Inflammatory macrophage treated with lipopolysaccharide for 1 hour (primary cell): ENCODE data around the gene FER.
A peak's percentile ranks its signal among the peaks of the same experiment; 100 is the strongest.
"Not testable (repeated sequence)": the region's sequence is repeated elsewhere in the genome, so short reads cannot be mapped to it uniquely, and the experiment has no call there.

Source experiments
- DNase-seq, 2 donors: peaks; one replicate each; pipeline ENCODE4 v3.0.0-alpha.2; 2020 to 2022

The FER gene

DNA sequence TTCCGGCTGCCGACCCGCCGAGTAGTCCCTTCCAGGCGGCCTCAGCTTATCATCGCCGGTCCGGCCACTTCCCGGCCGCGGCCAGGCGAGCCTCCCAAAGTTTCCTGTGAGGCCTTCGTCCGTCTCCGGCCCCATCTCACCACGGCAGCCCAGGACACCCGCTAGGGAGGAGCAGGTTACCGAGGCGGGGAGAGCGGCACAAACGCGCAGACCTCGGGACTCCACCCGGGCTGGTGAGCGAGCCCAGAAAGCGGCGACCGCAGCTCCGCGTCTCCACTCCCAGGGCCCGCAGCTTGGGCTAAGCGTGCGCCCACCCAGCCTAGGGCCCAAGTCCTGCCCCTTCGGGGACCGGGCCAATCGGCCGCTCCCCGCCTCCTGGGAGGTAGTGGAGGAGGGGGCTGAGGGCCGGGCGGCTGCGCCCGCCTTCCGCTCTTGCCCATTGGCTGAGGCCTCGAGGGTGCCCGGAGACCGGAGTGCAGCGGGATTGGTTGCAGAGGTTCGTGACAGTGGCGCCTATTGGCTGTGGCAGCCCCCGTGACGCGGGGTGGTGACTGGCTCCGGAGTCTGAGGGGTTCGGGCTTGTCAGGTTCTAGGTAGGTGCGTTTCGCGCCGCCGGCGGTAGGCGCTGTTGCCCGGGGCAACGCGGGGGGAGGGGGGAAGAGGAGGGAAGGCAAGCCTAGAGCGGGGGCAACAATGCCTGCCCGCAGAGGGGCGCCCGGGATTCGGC is 867 bp downstream of the FER start:
- peak; percentile 96 to 98 for DNase-seq

- DNase-seq, result peak; percentile 15 to 24
Observed at GRCh38 chr5:108749128-108749861, 1.6 kb downstream of the FER start.

DNA sequence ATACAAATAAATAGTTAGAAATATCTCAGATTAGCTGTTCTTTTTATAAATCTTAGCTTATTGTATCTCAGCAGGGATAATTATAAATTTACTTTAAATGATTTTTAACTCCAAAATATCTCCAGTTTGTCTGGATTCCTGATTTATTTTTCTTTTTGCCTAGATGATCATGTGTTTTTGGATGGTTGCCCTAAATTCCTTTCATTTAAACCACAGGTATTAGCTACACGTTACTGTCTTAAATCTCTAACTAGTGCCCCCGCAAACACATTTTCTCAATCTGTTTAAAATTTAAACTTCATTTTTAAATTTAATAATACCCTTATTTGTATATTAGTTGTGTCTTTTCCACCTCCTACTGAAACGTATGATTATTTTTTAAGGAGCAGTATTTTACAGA is 5.6 kb downstream of the FER start:
- no peak for DNase-seq

DNA sequence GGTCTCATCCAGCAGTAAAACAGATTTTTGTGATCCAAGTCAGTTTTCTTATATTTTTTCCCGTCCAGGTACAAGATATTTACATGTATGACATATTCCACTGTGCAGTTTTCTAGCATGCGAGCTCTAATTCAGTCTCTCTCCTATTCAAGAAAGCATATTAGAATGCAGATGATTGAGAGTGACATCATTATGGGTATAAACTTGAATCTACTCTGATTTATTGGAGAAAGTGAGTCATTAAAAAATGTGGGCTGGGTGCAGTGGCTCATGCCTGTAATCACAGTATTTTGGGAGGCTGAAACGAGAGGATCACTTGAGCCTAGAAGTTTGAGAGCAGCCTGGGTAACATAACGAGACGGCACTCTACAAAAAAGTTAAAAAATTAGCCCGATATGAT is 6.2 kb downstream of the FER start:
- no peak for DNase-seq

DNA sequence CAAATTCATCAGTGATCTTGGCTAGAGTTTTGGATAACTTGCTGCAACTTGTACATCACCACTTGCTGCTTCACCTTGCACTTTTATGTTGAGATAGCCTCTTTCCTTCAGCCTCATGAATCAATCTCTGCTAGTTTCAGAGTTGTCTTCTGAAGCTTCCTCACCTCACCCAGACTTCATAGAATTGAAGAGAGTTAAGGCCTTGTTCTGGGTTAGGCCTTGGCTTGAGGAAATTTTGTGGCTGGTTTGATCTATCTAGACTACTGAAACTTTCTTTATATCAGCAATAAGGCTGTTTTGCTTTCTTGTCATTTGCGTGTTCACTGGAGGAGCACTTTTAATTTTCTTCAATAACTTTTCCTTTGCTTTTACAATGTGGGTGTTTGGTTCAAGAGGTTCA is 12.8 kb downstream of the FER start:
- no peak for DNase-seq

DNA sequence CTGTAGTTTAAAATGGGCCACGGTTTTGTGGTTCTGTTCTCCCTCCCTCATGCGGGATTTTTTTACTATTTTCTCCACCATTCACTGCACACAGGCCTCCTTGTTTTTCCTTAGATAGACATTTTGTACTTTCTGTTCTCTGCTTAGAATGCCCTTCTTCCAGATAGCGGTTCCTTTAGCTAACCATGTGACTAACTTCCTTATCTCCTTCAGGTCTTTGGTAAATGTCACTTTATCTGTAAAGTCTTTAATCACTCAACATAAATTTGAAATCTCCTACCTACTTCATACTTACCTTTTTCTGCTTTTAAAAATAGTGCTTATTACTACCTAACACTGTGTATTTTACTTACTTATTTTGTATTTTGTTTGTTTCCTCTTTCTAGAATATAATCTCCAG is 15.0 kb downstream of the FER start:
- DNase-seq, result no peak

DNA sequence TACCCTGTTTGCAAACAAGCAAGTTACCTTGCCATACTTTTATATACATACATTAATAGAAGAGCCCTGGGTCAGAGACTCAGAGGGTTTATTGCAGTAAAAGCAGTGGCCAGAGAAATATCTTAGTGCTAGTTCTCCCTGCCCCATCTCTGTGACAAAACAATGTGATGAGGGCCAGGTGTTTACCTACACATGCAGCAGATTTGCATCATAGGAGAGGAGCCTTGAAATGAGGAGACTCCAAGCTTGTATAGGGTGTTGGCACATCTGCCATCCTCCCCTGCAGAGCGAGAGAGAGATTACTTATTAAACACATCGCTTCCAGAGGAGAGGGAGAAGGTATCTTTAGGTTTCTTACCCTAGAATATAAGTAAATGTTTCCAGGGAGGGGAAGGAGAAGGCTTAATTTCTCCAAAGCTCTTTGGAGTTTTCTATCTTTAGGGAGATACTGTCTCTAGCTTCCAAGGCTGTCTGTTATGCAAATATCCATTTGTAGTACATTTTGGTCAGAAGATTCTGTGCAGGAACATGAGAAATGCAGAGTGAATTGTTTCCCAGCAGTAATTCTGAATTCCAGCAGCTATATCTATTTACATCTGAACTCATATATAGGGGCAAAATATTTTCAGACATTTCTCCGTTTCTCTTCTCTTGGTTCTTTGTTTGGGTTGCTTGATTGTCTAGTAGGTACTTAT is 15.7 kb downstream of the FER start:
- no peak for DNase-seq

- DNase-seq, result no peak
Observed at GRCh38 chr5:108765647-108766046, 17.9 kb downstream of the FER start.

GRCh38 chr5:108766916-108767315 is 19.2 kb downstream of the FER start:
- not testable (repeated sequence) for DNase-seq

- no peak for DNase-seq
Observed at GRCh38 chr5:108769352-108769751, 21.7 kb downstream of the FER start.

DNA sequence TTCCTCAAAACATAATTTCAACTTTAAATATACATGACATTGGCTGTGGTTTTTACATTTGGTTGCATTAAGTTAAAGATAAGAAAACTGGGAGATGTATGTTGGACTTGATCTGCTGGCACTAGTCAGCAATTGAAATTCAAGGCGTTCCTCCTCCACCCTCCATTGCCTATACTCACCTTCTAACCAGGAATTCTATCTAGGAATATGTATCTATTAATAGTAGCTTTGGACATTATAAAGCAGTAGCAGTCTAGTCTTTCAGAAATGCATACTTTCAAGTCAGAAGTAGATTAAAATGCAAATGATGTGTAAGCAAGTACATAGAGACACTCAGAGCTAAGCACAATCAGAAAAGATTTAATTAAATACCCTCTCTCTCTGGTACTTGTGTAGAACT is 24.9 kb downstream of the FER start:
- DNase-seq, result no peak

- DNase-seq, result no peak
Observed at GRCh38 chr5:108773330-108773729, 25.6 kb downstream of the FER start.

GRCh38 chr5:108774079-108774478 is 26.4 kb downstream of the FER start:
- not testable (repeated sequence) for DNase-seq

DNA sequence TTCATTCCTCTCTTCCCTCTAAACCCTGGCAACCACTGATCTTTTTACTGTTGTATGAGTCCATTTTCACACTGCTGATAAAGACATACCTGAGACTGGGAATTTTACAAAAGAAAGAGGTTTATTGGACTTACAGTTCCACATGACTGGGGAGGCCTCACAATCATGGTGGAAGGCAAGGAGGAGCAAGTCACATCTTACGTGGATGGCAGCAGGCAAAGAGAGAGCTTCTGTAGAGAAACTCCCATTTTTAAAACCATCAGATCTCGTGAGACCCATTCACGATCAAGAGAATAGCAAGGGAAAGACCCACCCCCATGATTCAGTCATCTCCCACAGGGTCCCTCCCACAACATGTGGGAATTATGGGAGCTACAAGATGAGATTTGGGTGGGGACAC is 29.9 kb downstream of the FER start:
- not testable (repeated sequence) for DNase-seq

DNA sequence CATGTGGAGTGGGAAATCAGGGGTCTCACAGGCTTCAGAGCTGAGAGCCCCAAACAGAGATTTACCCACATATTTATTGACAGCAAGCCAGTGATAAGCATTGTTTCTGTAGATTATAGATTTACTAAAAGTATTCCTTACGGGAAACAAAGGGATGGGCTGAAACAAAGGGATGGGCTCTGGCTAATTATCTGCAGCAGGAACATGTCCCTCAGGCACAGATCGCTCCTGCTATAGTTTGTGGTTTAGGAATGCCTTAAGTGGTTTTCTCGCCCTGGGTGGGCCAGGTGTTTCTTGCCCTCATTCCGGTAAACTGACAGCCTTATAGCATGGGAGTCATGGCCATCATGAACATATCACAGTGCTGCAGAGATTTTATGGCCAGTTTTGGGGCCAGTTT is 36.9 kb downstream of the FER start:
- DNase-seq, result not testable (repeated sequence)

DNA sequence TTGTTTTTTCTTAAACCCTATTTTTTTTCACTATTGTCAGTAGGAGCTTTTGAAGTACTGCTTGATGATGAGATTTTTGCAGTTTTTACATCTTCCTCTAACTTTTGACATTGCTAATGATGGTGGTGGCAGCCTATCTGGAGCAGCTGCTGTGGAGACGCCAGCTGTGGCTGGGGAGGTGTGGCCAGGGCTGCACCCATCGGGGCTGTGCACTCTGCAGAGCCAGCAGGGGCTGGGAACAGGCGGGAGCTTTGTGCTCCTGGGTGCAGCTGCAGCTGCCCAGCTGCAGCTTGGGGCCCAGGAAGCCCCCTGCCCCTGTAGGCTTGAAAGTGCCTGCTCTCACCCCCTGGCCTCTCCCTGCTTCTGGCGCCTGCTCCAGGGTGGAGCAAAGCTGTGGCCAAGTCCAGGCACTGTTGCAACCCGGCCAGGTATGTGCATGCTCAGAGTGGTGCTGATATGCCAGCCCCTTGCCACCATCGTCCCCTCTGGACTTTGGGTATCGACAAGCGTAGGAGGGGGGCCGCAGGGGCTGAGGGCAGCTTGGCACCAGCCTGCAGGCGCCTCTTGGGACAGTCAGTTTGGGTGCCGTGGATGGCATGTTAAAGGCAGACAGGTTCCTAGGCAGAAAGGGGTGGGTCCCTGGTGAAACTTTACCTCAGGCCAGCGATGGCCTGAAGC is 39.2 kb downstream of the FER start:
- no peak for DNase-seq

- no peak for DNase-seq
Observed at GRCh38 chr5:108788142-108788541, 40.4 kb downstream of the FER start.

GRCh38 chr5:108793207-108793606 is 45.5 kb downstream of the FER start:
- DNase-seq, result no peak

- DNase-seq, result not testable (repeated sequence)
Observed at GRCh38 chr5:108794349-108794748, 46.7 kb downstream of the FER start.

DNA sequence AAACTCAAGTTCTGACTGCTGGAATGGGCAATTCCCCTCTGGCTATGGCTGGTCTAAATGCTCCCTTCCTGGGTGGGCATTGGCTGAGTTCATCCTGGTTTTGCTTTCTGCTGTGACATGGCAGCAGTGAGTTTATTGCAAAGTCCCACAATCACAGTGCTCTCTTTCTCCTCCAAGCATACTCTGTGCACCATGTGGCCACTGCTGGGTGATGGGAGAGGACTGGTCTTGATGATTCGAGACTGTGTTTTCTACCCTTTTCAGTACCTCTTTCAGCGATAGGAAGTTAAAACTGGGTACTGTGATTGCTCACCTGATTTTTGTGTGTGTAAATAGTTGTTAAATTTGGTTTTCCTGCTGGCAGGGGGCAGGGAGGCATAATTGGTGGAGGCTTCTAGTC is 49.7 kb downstream of the FER start:
- no peak for DNase-seq

DNA sequence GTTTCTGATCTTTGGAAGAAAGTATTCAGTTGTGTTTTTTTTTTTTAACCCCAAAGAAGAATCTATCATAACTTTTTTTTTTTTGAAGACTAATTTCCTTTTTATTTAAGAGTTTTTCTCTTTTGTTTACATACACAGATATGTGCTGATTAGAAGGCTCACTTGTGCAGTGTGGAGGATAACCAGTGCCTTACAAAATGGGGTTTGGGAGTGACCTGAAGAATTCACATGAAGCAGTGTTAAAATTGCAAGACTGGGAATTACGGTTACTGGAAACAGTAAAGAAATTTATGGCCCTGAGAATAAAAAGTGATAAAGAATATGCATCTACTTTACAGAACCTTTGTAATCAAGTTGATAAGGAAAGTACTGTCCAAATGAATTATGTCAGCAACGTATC is 50.3 kb downstream of the FER start:
- DNase-seq, result no peak

DNA sequence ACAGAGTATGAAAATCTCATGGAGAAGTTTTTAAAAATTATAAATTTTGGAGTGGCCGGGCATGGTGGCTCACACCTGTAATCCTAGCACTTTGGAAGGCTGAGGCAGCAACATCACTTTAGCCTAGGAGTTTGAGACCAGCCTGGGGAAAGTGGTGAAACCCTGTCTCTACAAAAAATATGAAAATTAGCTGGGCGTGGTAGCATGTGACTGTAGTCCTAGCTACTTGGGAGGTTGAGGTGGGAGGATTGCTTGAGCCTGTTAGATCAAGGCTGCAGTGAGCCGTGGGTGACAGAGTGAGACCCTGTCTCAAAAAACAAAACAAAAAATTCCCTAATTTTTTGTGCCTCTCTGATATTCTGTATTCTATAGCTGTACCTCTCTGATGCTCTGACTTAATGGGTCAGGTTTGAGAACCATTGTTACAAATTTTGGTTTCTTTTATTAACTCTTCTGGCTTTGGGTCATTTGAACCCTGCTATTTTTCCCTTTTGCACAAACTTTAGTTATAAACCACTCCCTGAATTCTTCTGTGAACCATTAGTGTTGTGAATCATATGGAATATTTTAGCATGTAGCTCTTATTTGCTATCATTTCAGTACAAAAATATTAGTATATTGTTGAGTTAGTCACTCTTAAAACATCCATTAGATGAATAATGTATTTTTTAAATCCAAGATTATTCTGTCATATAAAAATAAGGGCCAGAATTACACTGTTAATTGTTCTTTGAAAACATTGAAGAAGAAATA is 51.0 kb downstream of the FER start:
- no peak for DNase-seq

DNA sequence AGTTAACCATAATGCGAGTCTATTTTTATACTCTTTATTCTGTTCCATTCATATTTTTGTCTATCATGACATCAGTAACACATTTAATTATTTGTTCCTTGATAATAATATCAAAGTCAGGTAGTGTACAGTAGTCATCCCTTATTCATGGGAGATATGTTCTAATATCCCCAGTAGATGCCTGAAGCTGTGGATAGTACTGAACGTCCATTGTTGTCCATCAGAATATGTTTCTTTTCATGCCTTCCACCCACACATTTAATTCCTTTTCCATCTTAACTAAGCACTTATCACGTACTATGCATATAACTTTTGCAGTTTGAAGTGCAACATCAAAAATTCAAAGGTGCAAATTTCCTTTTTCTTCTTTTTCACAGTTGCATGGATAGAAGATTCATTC is 53.6 kb downstream of the FER start:
- no peak for DNase-seq
